Fibroblast of pulmonary artery (primary cell): ENCODE data around the gene HOXC4.

Source experiments
- DNase-seq: peaks from one replicate; pipeline ENCODE4 v3.0.0-alpha.2; 2010; ENCODE audit warnings: low read depth
- H3K4me3 ChIP-seq: replicated peaks from 2 replicates; pipeline ENCODE4 v1.5.1; 2011; ENCODE audit warnings: low read depth, mild to moderate bottlenecking, control low read depth, low read length, moderate library complexity
- CTCF ChIP-seq: IDR thresholded peaks from 2 replicates; pipeline ENCODE4 v1.5.1; 2011; ENCODE audit warnings: mild to moderate bottlenecking, control low read depth, low read length, inconsistent platforms; ENCODE audit errors: missing control alignments

Gene HOXC4

GRCh38 chr12:54035568-54036264 is 17.9 kb upstream of the HOXC4 start:
- no peak for DNase-seq
- no peak for TF ChIP-seq CTCF
- H3K4me3 ChIP-seq, result no peak overlapping the region

GRCh38 chr12:54036620-54037359 is 16.8 kb upstream of the HOXC4 start:
- TF ChIP-seq CTCF, result no peak
- no peak overlapping the region for H3K4me3 ChIP-seq
- DNase-seq, result no peak

- DNase-seq, result no peak
- TF ChIP-seq CTCF, result no peak
- H3K4me3 ChIP-seq, result no peak overlapping the region
Observed at GRCh38 chr12:54037360-54038283, 16.0 kb upstream of the HOXC4 start.

DNA sequence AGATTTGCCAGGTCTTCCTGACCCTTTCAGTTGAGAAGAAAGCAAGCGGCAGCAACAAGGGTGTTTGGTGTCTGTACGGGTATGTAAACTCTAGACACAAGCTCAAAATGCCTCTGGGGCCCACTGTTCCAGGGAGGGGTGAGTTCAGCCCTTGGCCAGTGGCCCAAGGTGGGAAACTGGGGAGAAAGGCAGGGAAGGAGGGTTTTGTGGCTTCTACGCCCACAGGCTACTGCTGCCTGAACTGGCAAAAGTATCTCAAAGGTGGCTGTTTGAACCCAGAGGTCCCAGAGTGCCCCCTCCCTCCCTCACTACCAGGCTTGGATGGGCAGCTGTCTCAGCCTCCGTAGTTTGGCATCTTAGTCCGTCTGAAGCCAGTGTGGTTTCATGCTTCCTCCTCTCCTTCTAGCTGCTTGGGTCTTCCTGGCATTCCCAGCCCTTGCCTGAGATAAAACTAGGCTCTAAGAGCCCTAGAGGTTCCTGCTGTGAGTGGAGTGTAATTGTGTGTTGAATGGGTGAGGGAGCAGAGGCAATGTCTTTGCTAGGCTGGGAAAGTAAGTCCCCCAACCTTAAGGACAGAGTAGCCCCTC is 15.3 kb upstream of the HOXC4 start:
- no peak for TF ChIP-seq CTCF
- no peak for DNase-seq
- no peak overlapping the region for H3K4me3 ChIP-seq

DNA sequence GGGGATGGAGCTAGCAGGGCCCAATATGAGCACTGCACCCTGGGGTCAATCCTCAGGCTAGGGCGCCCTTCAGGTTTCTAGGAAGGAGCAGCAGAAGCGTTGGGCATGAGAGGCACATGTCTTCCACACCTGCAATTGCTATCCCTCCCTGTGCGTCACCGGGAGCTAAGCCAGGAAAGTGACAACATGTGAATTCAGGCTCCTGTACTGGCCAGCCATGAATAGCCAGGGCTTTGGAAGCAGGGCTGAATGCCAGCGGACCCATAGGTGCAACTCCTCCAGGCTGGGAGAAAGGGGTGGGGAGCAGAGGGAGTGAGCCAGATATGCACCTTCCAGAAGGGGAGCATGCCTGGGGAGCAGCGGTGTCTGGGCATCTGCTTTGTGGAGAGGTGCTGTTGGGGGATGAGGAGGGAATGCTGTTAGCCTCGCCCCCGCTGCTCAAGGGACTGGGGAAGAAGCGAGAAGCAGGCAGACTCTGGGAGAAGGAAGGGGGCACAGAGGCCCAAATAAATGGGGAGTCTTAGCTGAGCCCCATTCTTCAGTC is 14.7 kb upstream of the HOXC4 start:
- no peak overlapping the region for H3K4me3 ChIP-seq
- no peak for TF ChIP-seq CTCF
- no peak for DNase-seq

DNA sequence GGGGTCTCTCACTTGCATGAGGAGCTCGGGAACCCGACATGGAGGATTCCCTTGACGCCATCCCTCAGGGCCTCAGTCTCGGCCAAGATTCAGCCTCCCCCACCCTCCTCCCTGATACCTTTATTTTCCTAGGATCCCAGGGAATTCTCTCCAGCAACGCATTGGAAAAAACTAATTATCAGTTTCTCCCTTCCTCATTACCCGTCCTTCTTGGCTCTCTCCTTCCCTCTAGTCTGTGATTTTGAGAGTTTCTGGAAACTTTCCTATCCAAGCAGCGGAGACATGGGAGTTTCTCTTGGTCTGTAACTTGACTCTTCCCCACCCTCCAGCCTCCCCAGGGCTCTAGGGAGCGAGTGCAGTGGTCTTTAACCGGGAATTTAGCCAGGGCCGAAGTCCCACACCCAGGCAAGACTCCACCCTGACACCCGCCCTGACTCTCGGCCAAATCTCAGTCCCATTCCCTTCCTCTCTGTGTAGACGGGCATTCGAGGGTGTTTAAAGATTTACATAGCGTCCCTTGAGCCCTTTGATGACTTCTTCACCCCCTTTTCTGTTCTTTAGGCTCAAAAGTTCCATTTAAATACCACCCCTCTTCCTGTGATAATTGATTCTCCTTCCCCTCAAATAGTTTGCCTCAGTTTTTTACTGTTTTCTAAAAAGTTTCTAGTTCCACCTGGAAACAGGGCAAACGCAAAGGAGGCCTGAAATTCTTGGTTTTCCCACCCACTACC is 14.1 kb upstream of the HOXC4 start:
- no peak overlapping the region for H3K4me3 ChIP-seq
- no peak for TF ChIP-seq CTCF
- DNase-seq, result no peak
